Osteocyte (in vitro differentiated cells): ENCODE measurements around the gene NFIC. TPM values are rescaled to one million over a fixed set of nuclear protein-coding genes. Genes with fewer than 3 reads are reported as not detected.
A peak's percentile ranks its signal among the peaks of the same experiment; 100 is the strongest.
"Not testable (repeated sequence)": the region's sequence is repeated elsewhere in the genome, so short reads cannot be mapped to it uniquely, and the experiment has no call there.

Experiments
- DNase-seq: peaks from one replicate; pipeline ENCODE4 v3.0.0; 2021; ENCODE audit warnings: mixed read lengths; ENCODE audit not compliant: unreplicated experiment; ENCODE audit errors: extremely low spot score
- H3K27ac Mint-ChIP-seq: one replicate; pipeline ENCODE4 v1.8.0; 2021; ENCODE audit warnings: mild to moderate bottlenecking, mixed read lengths; ENCODE audit not compliant: unreplicated experiment
- H3K27me3 Mint-ChIP-seq: one replicate; pipeline ENCODE4 v1.8.0; 2021; ENCODE audit warnings: mixed read lengths; ENCODE audit not compliant: unreplicated experiment
- H3K36me3 Mint-ChIP-seq: one replicate; pipeline ENCODE4 v1.8.0; 2021; ENCODE audit warnings: mixed read lengths; ENCODE audit not compliant: unreplicated experiment
- H3K4me1 Mint-ChIP-seq: one replicate; pipeline ENCODE4 v1.8.0; 2021; ENCODE audit warnings: mixed read lengths; ENCODE audit not compliant: unreplicated experiment
- H3K4me3 Mint-ChIP-seq: one replicate; pipeline ENCODE4 v1.8.0; 2021; ENCODE audit warnings: mild to moderate bottlenecking, moderate library complexity, mixed read lengths; ENCODE audit not compliant: unreplicated experiment
- H3K9me3 Mint-ChIP-seq: one replicate; pipeline ENCODE4 v1.8.0; 2021; ENCODE audit warnings: mixed read lengths; ENCODE audit not compliant: unreplicated experiment
- CTCF ChIP-seq: fragments of 200-600 bp; sonication (generic); IDR thresholded peaks from 2 replicates; pipeline ENCODE4 v1.5.0; 2021; ENCODE audit warnings: antibody characterized with exemption, mild to moderate bottlenecking, moderate library complexity
- total RNA-seq: library from RNA; stranded (reverse); gene quantifications from 2 replicates; pipeline ENCODE4 v1.2.1, GENCODE V29; 2021

NFIC gene
- total RNA-seq, 1 donor from 2014 or later = 63.8 TPM

DNA sequence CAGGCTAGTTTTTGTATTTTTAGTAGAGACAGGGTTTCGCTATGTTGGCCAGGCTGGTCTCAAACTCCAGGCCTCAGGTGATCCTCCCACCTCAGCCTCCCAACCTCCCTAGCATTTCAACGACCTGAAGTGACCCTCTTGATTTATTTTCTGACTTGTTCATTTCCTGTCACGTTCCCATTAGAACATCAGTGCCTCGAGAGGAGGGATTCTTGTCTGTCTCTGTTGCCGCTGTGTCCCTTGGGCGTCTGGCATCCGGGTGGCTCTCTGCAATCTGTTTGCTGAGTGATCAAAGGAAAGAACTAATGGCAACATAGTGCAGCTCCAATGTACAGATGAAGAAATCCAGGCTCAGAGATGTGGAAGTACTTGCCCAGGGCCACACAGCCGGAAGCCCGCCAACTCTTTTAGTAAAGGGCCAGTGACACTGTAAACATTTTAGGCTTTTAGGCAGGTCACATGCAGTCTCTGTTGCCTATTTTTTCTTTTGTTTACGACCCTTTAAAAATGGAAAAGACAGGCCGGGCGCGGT, 47.5 kb downstream of the NFIC start:
- DNase-seq = no peak
- TF ChIP-seq CTCF = no peak
- no peaks in the 10 kb centered on the region for H3K9me3 Mint-ChIP-seq
- peaks cover 3% of the 10 kb centered on the region for H3K36me3 Mint-ChIP-seq
- H3K4me1 Mint-ChIP-seq = peaks cover 7% of the 10 kb centered on the region
- H3K27me3 Mint-ChIP-seq = no peaks in the 10 kb centered on the region
- peak overlapping the region; percentile 32 for H3K27ac Mint-ChIP-seq
- H3K4me3 Mint-ChIP-seq = no peak overlapping the region

DNA sequence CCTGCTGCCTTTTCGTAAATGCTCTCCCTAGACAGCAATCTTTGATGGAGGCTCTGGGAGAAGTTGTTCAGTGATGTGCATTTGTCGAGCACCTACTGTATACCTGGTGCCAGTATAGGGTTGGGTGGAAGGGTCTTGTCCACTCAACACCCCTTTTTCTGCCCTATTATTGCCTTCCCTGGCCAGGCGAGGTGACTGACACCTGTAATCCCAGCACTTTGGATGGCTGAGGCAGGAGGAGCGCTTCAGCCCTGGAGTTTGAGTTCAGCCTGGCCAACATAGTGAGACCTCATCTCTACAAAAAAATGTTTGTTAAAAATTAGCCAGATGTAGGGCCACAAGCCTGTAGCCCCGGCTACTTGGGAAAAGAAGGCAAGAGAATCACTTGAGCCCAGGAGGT, 49.3 kb downstream of the NFIC start:
- Mint-ChIP-seq H3K36me3 (no peaks in the 10 kb centered on the region), H3K4me3 (no peak overlapping the region), H3K27me3 (no peaks in the 10 kb centered on the region), H3K4me1 (peaks cover 7% of the 10 kb centered on the region), H3K9me3 (no peaks in the 10 kb centered on the region), H3K27ac (no peak overlapping the region)
- no peak for DNase-seq
- TF ChIP-seq CTCF = no peak

GRCh38 chr19:3420244-3420755, 53.9 kb downstream of the NFIC start:
- TF ChIP-seq CTCF = no peak
- H3K36me3 Mint-ChIP-seq = no peaks in the 10 kb centered on the region
- no peak overlapping the region for H3K27ac Mint-ChIP-seq
- no peaks in the 10 kb centered on the region for H3K4me1 Mint-ChIP-seq
- H3K27me3 Mint-ChIP-seq = no peaks in the 10 kb centered on the region
- H3K9me3 Mint-ChIP-seq = no peaks in the 10 kb centered on the region
- no peak overlapping the region for H3K4me3 Mint-ChIP-seq
- no peak for DNase-seq

DNA sequence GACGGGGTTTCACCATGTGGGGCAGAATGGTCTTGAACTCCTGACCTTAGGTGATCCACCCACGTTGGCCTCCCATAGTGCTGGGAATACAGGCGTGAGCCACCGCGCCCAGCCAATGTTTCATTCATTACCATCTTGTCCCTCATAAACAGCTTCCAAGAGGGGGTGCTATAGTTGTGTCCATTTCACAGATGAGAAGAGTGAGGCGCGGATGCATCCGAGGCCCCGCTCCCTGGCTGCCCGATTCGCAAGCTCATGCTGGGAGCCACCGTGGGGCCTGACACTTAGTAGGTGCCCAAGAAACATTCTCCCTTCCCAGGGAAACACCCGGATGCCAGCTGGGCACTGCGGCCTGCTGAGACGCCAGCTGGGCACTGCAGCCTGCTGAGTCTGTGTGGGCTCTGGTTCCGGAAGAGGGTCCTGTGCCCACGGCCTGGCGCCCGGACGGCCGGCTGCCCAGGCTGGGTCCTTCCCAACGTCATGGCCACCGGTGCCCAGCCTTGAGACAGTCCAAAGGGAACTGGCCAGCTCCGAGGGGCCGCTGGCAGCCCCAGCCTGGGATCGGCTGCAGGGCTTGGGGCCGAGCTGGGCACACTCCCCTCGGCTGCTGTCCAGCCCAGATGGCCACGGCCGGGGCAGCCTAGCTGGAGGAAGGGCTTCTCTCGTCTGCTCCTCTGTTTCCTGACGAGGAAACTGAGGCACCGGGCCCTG, 54.7 kb downstream of the NFIC start:
- H3K36me3 Mint-ChIP-seq = no peaks in the 10 kb centered on the region
- no peaks in the 10 kb centered on the region for H3K27me3 Mint-ChIP-seq
- no peak for TF ChIP-seq CTCF
- no peak overlapping the region for H3K27ac Mint-ChIP-seq
- no peaks in the 10 kb centered on the region for H3K4me1 Mint-ChIP-seq
- H3K4me3 Mint-ChIP-seq = no peak overlapping the region
- no peak for DNase-seq
- H3K9me3 Mint-ChIP-seq = no peaks in the 10 kb centered on the region

GRCh38 chr19:3421656-3422055, 55.3 kb downstream of the NFIC start:
- H3K36me3 Mint-ChIP-seq, H3K4me3 Mint-ChIP-seq, DNase-seq, H3K27ac Mint-ChIP-seq, H3K9me3 Mint-ChIP-seq, H3K27me3 Mint-ChIP-seq, H3K4me1 Mint-ChIP-seq: not testable (repeated sequence)
